ENCODE data around the gene NDRG2. TPM values are rescaled to one million over a fixed set of nuclear protein-coding genes. Genes with fewer than 3 reads are reported as not detected.
"Not testable (repeated sequence)": the region's sequence is repeated elsewhere in the genome, so short reads cannot be mapped to it uniquely, and the experiment has no call there.

The NDRG2 gene
- total and polyA plus RNA-seq, 2 donors: 84.5 to 272 TPM

DNA sequence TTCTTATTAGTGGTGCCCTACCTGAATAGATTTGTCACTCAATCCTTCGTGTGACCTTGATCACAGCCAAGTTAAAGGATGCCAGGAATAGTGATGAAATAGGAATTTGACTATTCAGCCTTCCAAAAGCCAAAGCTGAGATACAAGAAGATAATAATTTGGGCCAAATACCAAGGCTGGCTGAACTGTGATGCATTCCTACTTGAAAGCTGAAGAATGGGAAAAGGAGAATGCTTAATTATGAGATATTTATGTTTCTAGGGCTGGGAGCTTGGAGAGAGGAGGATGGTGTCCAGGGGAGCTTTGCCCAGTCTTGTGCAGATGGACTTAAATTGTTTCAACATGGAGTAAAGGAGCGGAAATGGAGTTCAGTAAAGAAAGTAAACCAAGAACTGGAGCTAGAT is 22.5 kb upstream of the NDRG2 start:
- Histone ChIP-seq H3K4me3 (ENCODE audit: low read depth, low read length) (no peak overlapping the region), H3K36me3 (ENCODE audit: insufficient read depth) (no peaks in the 10 kb centered on the region), H3K27ac (ENCODE audit: low read depth) (no peak overlapping the region), H3K4me1 (ENCODE audit: insufficient read depth) (no peaks in the 10 kb centered on the region)
- no peak for DNase-seq (ENCODE audit: extremely low spot score)
- 44% methylated on average over 2 of the region's 2 CpGs for WGBS

DNA sequence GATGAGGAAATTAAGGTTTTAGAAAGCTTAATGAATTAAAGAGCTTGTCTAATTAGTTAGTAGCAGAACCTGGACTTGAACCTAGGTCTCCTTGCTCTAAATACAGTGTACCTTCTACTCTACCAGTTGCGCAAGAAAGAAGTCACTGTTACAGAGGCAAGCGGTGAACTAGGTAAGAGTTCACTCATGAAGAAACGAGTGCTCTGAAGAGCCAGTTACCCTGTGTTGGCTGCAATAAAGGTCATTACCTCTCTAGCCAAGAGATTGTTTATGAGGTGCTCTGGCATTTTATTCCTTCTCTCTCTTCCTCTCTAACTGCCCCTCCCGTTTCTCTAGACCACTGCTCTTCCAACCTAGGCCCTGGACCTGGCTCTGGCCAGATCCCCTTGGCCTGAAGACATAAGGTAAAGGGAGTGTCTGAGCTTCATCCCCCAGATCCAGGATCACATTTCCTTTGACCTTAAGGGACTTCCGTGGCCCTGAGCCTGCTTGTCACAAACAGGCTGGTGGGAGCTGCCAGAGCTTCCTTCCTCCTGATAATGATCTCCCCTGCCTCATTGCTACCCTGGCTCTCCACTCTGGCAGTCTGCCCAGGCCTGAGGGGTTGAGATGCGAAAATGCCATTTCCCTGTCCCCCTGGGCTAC is 19.2 kb upstream of the NDRG2 start:
- no peak overlapping the region for H3K4me3 ChIP-seq (ENCODE audit: low read depth, low read length)
- H3K4me1 ChIP-seq (ENCODE audit: insufficient read depth): no peaks in the 10 kb centered on the region
- H3K27ac ChIP-seq (ENCODE audit: low read depth): no peak overlapping the region
- DNase-seq (ENCODE audit: extremely low spot score): no peak
- H3K36me3 ChIP-seq (ENCODE audit: insufficient read depth): no peaks in the 10 kb centered on the region
- 50% methylated on average over 6 of the region's 6 CpGs for WGBS

DNA sequence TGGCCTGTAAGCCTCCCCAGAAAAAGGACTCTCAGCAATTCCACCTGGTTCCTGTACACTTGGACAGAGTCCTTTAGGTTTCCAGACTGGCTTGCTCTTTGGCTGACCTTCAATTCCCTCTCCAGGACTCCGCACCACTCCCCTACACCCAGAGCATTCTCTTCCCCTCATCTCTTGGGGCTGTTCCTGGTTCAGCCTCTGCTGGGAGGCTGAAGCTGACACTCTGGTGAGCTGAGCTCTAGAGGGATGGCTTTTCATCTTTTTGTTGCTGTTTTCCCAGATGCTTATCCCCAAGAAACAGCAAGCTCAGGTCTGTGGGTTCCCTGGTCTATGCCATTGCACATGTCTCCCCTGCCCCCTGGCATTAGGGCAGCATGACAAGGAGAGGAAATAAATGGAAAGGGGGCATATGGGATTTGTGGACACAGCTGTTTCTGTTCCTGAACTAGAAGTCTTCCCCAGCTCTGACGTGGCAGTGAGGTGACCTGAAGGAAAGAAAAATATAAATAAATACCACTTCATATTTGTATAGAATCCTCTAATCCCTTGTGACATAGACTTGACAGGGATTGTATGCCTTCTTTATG is 18.6 kb upstream of the NDRG2 start:
- H3K4me1 ChIP-seq (ENCODE audit: insufficient read depth): no peaks in the 10 kb centered on the region
- no peak for DNase-seq (ENCODE audit: extremely low spot score)
- no peak overlapping the region for H3K4me3 ChIP-seq (ENCODE audit: low read depth, low read length)
- H3K36me3 ChIP-seq (ENCODE audit: insufficient read depth): no peaks in the 10 kb centered on the region
- no peak overlapping the region for H3K27ac ChIP-seq (ENCODE audit: low read depth)
- 45% methylated on average over 2 of the region's 2 CpGs for WGBS

DNA sequence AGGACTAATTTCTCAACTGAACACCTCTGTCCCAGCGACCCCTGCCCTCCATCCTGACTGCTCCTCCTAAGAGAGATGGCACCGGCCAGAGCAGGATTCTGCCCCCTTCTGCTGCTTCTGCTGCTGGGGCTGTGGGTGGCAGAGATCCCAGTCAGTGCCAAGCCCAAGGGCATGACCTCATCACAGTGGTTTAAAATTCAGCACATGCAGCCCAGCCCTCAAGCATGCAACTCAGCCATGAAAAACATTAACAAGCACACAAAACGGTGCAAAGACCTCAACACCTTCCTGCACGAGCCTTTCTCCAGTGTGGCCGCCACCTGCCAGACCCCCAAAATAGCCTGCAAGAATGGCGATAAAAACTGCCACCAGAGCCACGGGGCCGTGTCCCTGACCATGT is 18.1 kb upstream of the NDRG2 start:
- no peak for DNase-seq (ENCODE audit: extremely low spot score)
- Histone ChIP-seq H3K27ac (ENCODE audit: low read depth) (no peak overlapping the region), H3K36me3 (ENCODE audit: insufficient read depth) (no peaks in the 10 kb centered on the region), H3K4me1 (ENCODE audit: insufficient read depth) (no peaks in the 10 kb centered on the region), H3K4me3 (ENCODE audit: low read depth, low read length) (no peak overlapping the region)
- 71% methylated on average over 8 of the region's 8 CpGs for WGBS

DNA sequence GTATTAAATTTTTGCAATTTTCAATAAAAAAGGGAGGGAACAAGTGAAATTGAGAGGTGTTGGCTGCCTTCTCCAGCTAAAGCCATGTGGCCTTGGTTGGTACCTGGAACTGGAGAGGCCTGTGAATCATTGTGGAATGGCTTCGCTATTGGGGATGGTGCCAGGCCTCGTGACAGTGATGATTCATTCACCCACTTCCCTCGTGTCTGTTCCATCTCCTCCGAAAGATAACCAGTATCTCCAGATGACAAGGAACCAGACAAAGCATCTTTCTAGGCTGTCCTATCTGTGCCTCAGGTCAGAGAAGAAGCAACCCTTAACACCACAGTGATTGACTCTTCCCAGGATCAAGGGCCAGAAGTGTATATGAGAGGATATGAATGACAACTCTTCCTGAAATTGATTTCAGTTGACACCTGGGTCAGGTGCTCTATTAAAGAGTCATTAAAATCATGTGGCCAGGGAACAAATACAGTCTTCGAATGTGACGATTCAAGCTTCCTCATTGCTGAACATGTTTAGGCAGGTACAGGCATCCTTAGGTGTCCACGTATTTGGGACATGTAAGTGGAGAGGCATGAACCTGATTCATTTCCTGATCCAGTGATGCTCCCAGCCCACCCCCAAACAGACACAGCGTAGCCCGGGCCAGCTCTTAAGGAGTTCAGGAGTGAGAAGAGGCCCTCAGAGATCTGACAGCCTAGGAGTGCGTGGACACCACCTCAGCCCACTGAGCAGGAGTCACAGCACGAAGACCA is 17.0 kb upstream of the NDRG2 start, which contains the start of gene RNASE7:
TSS of gene RNASE7 (plus strand) at position 687 of the 758 bp plus-strand sequence. CDS start 631 bp downstream, outside the sequence.
- no peaks in the 10 kb centered on the region for H3K4me1 ChIP-seq (ENCODE audit: insufficient read depth)
- DNase-seq (ENCODE audit: extremely low spot score): no peak
- H3K27ac ChIP-seq (ENCODE audit: low read depth): no peak within 1 kb of the TSS

DNA sequence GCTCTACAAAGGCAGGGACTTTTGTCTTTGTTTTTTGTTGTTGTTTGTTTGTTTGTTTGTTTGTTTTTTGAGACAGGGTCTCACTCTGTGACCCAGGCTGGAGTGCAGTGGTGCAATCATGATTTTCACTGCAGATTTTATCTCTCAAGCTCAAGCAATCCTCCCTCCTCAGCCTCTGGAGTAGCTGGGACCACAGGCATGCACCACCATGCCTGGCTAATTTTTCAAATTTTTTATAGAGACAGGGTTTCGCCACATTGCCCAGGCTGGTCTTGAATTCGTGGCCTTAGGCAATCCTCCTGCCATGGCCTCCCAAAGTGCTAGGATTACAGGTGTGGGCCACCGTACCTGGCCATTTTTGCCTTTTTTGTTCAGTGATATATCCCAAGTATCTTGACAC is 16.1 kb upstream of the NDRG2 start:
- H3K27ac ChIP-seq (ENCODE audit: low read depth); H3K36me3 ChIP-seq (ENCODE audit: insufficient read depth); DNase-seq (ENCODE audit: extremely low spot score); H3K4me3 ChIP-seq (ENCODE audit: low read depth, low read length); H3K4me1 ChIP-seq (ENCODE audit: insufficient read depth): not testable (repeated sequence)
- 85% methylated on average over 3 of the region's 3 CpGs for WGBS

More for the DNA sequence above, 17.0 kb upstream of the NDRG2 start, which contains the start of gene RNASE7:
- WGBS: 68% methylated on average over 11 of the region's 11 CpGs
- Histone ChIP-seq H3K36me3 (ENCODE audit: insufficient read depth) (no peaks in the 10 kb centered on the region), H3K4me3 (ENCODE audit: low read depth, low read length) (no peak within 1 kb of the TSS)

DNA sequence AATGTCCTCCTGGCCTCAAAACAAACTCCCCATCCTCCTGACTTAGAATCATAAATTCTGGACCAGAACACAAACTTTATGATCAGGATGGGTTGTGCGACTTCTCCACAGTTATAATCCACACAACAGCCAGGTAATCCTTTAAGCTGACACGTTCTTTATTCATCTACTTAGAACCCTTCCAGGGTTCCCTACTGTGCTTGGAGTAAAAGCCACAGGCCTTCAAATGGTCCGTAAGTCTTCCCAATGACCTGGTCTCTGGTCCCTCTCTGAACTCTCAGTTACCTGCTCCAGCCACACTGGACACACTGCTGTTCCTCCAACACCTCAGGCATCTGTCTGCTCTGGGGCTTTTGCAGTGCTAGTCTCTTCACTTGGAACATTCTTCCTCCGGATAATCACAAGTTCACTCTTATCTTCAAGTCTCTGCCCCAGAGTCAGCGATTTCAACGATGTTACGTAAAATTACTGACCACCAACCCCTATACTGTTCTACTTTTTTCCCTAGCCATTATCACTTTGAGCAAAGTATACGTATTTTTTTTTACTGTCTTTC is 15.6 kb upstream of the NDRG2 start:
- WGBS: 69% methylated on average over 8 of the region's 8 CpGs
- H3K4me1 ChIP-seq (ENCODE audit: insufficient read depth): no peaks in the 10 kb centered on the region
- no peak for DNase-seq (ENCODE audit: extremely low spot score)

DNA sequence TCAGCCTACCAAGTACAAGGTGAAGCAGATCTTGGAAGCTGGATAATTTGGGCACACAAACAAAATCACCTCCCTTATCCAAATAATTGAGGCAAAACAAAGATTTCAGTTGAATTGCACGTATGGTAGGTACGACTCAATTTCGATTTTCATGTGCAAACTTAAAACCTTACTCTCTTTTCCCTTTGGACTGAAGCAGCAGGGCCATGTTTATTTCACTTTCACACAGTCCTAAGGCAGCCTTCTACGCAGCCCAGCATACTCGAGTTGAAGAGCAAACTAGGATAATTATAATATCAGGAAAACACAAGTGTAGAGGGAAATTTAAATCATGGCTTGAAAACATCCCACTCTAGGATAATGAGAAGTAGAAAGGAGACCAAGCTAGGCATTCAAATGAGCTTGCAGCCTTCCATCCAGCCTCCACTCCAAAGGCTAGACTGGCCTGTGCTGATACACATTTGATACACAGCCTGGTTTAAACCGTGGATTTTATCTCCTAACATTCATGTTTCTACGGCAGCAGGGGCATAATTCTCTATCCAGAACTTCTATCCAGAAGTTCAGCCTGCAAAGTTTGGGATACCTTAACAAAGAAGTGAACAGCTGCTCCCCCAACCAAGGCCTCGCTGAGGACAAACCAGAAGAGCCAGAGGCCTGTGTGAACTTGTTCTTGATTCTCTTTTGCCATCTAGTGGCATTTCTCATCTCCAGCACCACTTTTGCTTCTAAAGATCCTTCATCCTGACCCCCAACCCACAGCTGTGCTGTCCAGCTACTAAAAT is 14.9 kb upstream of the NDRG2 start:
- peak overlapping the region; percentile 59 for H3K27ac ChIP-seq (ENCODE audit: low read depth)
- no peak for DNase-seq (ENCODE audit: extremely low spot score)
- WGBS: 46% methylated on average over 8 of the region's 8 CpGs
- no peaks in the 10 kb centered on the region for H3K36me3 ChIP-seq (ENCODE audit: insufficient read depth)
- H3K4me3 ChIP-seq (ENCODE audit: low read depth, low read length): no peak overlapping the region
- no peaks in the 10 kb centered on the region for H3K4me1 ChIP-seq (ENCODE audit: insufficient read depth)

More for the DNA sequence above, 15.6 kb upstream of the NDRG2 start:
- Histone ChIP-seq H3K27ac (ENCODE audit: low read depth) (no peak overlapping the region), H3K4me3 (ENCODE audit: low read depth, low read length) (no peak overlapping the region), H3K36me3 (ENCODE audit: insufficient read depth) (no peaks in the 10 kb centered on the region)

DNA sequence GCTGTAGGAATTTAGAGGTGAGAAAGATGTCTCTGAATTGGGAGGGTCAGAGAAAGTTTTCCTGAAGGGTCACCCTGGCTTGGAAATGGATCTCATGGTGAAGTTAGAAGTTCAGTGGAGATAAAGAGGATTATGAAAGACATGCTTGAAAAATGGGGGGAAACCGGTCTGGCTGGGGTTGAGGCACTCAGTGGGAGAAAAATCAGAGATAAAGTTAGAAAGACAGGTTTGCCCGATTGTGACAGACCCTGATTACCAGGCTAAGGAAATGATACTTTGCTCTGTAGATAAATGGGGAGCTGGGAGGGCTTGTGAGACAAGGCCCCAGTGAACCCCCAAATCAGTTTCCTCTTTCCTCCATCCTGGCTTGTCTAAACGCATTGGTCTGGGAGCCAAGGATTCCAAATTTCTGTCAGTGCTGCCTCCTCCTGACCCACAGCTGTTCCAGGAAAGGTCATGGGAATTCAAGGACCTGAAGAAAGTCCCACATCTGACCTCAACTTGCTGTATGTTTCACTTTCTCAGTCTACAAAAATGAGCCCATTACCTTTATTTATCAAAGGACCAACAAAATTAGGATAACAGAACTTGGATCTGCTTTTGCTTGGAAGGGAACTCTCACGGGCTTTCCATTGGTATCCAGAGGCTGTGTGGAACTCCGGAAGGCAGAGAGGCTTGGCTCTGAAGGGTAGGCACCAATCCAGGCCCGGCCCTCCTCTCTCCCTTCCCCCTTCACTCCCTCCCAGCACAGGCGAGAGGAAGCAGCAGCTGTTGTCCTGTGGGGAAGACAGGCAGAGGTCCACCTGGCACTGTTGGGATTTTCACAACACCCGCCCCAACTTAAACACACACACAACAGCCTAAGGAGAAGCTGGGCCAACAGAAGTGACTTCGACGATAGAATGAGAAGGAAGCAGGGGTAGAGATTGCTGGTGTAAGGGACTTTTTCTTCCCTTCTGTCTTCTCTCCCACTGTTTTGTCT is 13.9 kb upstream of the NDRG2 start:
- Histone ChIP-seq H3K4me3 (ENCODE audit: low read depth, low read length) (no peak overlapping the region), H3K4me1 (ENCODE audit: insufficient read depth) (no peaks in the 10 kb centered on the region)

DNA sequence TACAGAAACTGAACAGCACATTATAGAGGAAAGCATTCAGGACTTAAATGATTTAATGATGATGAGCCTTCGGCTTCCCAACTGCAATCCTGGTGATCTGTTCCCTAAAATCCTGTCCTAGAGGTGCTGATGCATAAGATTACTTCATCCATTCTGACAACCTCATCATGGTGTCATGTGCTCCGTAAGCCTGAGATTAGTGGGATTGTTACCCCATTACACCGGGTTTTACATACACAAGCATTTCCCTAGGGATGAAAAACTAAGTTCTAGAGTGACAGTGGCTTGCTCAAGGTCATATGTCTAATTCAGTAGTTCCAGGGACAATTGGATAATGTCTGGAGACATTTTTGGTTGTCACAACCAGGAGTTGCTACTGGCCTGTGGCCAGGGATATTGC is 12.3 kb upstream of the NDRG2 start:
- Histone ChIP-seq H3K36me3 (ENCODE audit: insufficient read depth) (no peaks in the 10 kb centered on the region), H3K4me3 (ENCODE audit: low read depth, low read length) (no peak overlapping the region), H3K4me1 (ENCODE audit: insufficient read depth) (no peaks in the 10 kb centered on the region), H3K27ac (ENCODE audit: low read depth) (no peak overlapping the region)
- 84% methylated on average over 3 of the region's 3 CpGs for WGBS
- DNase-seq (ENCODE audit: extremely low spot score): no peak

More for the DNA sequence above, 13.9 kb upstream of the NDRG2 start:
- WGBS: 13% methylated on average over 10 of the region's 10 CpGs
- H3K27ac ChIP-seq (ENCODE audit: low read depth): peak overlapping the region; percentile 59
- no peak for DNase-seq (ENCODE audit: extremely low spot score)
- no peaks in the 10 kb centered on the region for H3K36me3 ChIP-seq (ENCODE audit: insufficient read depth)

DNA sequence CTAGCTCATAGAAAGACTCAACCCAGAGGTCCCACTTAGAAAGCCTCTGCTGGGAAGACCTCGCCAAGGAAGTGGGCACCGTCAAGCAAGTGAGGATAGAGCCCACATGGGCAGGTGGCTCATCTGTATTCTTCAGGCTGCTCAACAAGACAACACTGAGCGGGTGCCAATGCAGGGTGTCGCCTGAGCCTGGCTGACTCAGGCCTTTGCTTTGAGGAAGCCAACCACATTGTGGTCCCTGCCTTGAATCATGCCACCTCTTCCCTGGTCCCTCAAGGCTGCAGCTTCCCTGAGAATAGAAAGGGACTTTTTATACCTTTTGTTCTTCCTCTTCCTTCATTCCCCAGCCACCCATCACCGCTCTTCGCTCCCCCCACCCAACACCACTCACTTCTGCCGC is 11.9 kb upstream of the NDRG2 start:
- H3K4me1 ChIP-seq (ENCODE audit: insufficient read depth): no peaks in the 10 kb centered on the region
- H3K4me3 ChIP-seq (ENCODE audit: low read depth, low read length): no peak overlapping the region
- no peak overlapping the region for H3K27ac ChIP-seq (ENCODE audit: low read depth)
- no peak for DNase-seq (ENCODE audit: extremely low spot score)
- no peaks in the 10 kb centered on the region for H3K36me3 ChIP-seq (ENCODE audit: insufficient read depth)
- 93% methylated on average over 7 of the region's 7 CpGs for WGBS

DNA sequence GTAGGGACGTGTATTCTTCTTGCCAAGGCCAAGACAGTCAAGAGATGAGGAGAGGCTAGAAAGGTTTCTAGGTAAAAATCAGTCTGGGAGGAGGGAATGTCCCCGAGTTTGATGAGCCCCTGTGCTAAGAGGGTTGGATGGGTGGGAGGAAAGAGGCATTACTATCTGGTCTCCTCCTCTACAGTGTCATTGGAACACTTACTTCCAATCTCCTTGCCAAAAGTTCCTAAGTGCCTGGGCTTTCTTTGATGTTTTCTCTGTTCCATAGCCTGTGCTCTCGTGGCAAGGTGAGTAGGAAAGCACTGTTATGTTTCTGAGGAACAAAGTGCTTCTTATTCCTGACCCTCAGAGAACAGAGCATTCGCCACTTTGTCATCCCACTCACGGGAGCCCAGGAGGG is 9.8 kb upstream of the NDRG2 start, which contains the start of gene RNASE13:
TSS of gene RNASE13 (minus strand) at position 101 of the 400 bp plus-strand sequence. CDS start 519 bp downstream, outside the sequence.
- Histone ChIP-seq H3K27ac (ENCODE audit: low read depth) (no peak within 1 kb of the TSS), H3K4me1 (ENCODE audit: insufficient read depth) (no peaks in the 10 kb centered on the region), H3K36me3 (ENCODE audit: insufficient read depth) (no peaks in the 10 kb centered on the region), H3K4me3 (ENCODE audit: low read depth, low read length) (no peak within 1 kb of the TSS)
- 81% methylated on average over 5 of the region's 5 CpGs for WGBS
- DNase-seq (ENCODE audit: extremely low spot score): no peak

Measured in urinary bladder (tissue), 4 donors.